CD4-positive, alpha-beta T cell treated with Interleukin-15 for 4 hours (primary cell): Measurements from ENCODE around the gene LUC7L.

Experiments
- DNase-seq: peaks from one replicate; pipeline ENCODE4 v3.0.0-alpha.2; 2020; ENCODE audit warnings: low spot score

The LUC7L gene

DNA sequence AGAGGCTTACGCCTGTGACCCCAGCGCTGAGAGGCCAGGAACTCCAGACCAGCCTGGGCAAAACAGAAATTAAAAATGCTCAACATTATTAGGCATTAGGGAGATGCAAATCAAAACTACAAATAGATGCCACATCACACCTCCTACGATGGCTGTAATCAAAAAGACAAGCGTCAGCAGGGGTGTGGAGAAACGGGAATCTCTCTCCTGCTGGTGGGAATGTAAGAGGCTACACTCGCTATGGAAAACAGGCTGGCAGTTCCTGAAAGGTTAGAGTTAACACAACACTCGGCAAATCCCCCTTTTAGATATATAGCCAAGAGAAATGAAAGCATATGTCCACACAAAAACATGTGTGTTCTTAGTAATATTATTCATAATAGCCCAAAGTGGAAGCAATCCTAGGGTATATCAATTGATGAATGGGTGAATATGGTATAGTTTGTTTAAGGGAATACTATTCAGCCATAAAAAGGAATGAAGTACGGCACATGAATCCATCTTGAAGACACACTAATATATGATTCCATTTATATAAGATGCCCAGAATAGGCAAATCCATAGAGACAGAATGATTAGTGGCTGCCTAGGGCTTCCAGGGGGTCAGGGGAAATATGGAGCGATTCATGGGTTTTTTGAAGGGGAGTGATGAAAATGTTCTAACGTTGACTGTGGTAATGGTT is 88.9 kb downstream of the LUC7L start:
- DNase-seq, result no peak
